ENCODE data around the gene ENPP6.

DNA sequence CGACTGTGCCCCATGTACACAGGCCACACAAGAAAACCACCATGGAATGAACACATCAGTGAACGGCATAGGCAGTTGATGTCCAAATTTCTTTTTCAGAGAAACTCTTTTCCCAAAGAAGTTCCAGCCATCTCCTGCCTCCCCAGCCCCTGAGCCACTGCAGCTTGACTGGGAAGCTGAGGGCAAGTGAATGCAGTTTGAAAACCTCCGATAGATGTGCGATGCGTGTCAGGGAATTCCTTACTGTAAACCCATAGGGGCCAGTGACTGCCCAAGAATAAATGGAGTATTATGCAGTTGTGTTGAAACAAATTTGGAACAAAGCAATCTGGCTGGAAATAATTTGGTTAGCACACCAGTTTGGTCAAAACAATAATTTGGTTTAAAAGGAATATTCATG, 72.1 kb downstream of the ENPP6 start:
- TF ChIP-seq, protein P1, sequence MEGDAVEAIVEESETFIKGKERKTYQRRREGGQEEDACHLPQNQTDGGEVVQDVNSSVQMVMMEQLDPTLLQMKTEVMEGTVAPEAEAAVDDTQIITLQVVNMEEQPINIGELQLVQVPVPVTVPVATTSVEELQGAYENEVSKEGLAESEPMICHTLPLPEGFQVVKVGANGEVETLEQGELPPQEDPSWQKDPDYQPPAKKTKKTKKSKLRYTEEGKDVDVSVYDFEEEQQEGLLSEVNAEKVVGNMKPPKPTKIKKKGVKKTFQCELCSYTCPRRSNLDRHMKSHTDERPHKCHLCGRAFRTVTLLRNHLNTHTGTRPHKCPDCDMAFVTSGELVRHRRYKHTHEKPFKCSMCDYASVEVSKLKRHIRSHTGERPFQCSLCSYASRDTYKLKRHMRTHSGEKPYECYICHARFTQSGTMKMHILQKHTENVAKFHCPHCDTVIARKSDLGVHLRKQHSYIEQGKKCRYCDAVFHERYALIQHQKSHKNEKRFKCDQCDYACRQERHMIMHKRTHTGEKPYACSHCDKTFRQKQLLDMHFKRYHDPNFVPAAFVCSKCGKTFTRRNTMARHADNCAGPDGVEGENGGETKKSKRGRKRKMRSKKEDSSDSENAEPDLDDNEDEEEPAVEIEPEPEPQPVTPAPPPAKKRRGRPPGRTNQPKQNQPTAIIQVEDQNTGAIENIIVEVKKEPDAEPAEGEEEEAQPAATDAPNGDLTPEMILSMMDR (IDR thresholded peaks at IDR 0.05 in 4 of 5, conservative IDR thresholded peaks at IDR 0.05 in 1 of 5), result no peak
- no peak for TF ChIP-seq POLR2A (IDR thresholded peaks at IDR 0.05)
